Globus pallidus (tissue), 1 donor: ENCODE data around the gene MCTP1.

Experiments
- DNase-seq: peaks from one replicate; pipeline ENCODE4 v3.0.0-alpha.2; 2015; ENCODE audit warnings: low spot score

Gene MCTP1

GRCh38 chr5:95114902-95115301 is 170.0 kb downstream of the MCTP1 start:
- DNase-seq, result no peak

GRCh38 chr5:95114305-95114704 is 170.6 kb downstream of the MCTP1 start:
- DNase-seq, result no peak

DNA sequence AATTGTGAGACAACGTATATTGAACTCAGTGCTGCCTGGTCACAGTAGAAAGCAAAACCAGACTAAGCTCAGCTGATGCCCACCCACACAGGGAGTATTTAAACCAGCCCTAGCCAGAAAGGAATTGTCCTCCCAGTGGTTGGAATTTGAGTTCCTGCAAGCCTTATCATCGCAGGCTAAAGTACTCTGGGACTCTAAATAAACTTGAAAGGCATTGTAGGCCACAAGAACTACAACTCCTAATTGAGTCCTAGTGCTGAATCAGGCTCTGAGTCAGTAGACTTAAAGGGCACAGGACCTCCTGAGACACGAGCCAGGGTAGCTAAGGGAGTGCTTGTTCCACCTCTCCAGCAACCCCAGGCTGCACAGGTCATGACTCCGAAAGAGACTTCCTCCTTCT is 171.4 kb downstream of the MCTP1 start:
- DNase-seq, result no peak

DNA sequence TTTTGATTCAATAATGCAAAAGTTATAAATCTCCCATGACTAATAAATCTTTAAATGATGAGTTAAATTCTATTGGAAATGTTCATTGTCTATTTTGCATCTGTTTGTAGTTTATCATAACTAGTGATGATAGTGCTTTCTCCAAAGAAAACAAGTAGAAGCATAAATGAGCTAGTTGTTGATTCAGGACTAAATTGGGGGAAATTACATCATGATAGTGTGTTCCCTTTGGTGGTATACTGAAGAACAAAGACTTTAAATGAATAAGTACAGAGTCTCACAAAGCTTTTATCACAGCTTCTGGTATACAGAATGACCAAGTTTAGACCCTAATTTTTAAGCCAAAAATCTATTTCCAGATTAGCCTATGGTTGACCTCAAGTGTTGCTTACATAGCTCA is 173.8 kb downstream of the MCTP1 start:
- DNase-seq, result no peak

DNA sequence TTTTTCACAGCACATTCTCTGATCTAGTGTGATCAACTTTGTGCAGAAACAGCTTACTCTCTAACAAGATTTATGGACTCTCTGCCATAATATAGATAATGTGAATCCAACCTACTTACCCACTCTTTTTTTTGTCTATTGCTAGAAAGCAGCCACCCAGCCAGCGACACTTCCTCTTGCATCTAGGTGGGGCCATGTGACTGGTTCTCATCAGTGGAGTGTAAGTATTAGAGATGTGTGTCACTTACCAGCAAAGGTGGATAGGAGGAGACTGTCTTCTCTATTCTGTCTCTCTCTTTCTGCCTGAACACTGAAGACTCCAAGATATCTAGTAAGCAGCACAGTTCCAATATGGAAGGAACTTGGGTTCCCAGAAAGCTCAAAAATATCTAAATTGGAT is 174.8 kb downstream of the MCTP1 start:
- no peak for DNase-seq

DNA sequence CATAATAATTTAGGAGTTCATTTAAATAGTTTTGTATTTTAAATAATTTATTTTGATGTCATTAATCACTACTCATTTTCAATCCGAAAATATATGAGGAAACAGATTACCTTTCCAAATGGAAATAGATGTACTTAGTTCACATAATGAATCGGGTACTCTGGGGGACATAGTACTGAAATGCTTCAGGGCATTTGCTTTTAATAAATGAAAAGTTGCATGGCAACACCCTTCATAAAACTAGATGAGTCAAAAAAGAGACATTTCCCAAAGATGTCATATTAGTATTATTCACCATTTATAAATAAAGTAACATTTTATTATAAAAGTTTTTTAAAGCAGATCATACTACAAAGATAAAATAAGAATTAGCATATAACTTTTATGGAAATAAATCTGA is 177.8 kb downstream of the MCTP1 start:
- no peak for DNase-seq

DNA sequence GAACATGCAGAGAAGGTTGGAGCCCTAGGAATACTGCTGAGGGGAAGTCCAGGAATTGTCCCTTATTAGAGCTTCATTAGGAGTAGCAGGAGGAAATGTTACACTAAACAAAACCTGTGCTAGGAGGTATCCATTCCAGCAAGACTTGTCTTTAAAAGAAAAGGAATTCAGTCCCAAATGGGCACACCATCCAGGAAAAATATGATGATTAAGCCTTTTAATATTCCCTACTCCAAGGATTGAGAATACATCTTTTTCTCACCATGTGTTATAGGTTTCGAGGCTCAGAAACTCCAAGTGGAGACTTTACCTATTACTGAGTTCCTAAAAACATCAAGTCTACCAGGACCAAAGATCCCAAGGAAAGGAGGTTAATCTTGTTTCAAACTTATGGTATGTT is 179.3 kb downstream of the MCTP1 start:
- DNase-seq, result no peak

- no peak for DNase-seq
Observed at GRCh38 chr5:95102687-95103086, 182.2 kb downstream of the MCTP1 start.

- DNase-seq, result no peak
Observed at GRCh38 chr5:95102080-95102479, 182.8 kb downstream of the MCTP1 start.

GRCh38 chr5:95100551-95100950 is 184.3 kb downstream of the MCTP1 start:
- no peak for DNase-seq

GRCh38 chr5:95098012-95098411 is 186.9 kb downstream of the MCTP1 start:
- no peak for DNase-seq

DNA sequence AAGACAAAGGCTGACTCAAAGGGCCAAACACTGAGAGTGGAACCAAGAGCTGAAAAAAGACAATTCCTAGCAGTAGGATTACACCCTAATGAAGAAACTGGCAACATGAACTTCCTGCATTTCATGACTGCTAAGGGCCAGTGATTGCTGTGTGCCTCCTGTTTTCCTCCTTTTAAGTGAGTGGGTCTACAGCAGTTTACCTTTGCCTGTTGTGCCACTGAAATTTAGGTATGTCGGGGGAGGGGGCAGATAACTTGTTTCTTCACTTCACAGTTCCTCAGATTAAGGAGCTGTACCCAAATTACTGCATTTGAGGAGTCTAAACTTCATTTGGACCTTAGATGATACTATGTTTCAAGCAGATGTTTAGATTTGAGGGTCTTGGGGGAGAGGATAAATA is 191.7 kb downstream of the MCTP1 start:
- no peak for DNase-seq

- no peak for DNase-seq
Observed at GRCh38 chr5:95090774-95091173, 194.1 kb downstream of the MCTP1 start.

DNA sequence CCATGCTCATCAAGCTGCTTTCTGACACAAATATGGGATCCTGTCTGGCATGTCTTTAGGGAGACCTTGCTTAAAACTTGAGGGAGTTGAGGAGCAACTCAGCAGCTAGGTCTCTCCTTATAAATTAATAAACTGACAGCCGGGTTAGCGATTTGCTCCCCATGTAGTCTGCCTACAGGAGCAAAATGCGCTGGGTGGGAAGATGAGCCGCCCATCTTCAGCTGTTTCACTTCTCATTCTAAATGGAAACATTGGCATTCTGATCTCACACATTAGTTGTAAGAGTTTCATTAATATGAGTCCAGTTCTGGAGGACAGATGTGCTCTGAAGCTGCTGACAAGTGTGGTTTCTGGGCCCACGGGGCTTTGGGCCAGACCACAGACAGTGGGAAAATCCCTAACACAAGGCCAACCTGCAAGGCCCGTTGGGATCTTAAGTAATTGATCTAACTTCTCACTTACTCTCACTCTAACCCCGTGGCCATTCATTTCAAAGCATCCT is 197.0 kb downstream of the MCTP1 start:
- no peak for DNase-seq

GRCh38 chr5:95086927-95087815 is 197.7 kb downstream of the MCTP1 start:
- no peak for DNase-seq

GRCh38 chr5:95084757-95085156 is 200.1 kb downstream of the MCTP1 start:
- no peak for DNase-seq

DNA sequence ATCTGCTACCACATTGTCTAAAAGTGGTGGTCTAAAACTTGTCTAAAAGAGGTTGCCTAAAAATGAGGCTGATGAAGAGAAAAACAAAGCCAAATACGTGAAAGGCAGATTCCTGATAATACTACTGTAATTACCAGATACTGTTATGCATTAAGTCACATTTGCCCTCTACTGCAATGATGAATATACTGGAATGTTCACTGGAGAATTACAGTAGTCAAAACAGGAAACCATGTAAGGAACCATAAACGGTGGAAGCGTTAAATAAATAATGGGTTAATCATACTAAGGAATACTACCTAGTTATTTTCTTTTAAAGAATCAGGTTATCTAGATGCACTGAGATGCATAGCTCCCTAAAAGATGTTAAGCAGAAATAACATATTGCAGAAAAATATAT is 201.3 kb downstream of the MCTP1 start:
- no peak for DNase-seq

GRCh38 chr5:95081982-95082381 is 202.9 kb downstream of the MCTP1 start:
- no peak for DNase-seq

GRCh38 chr5:95081500-95081960 is 203.4 kb downstream of the MCTP1 start:
- peak; percentile 26 for DNase-seq

DNA sequence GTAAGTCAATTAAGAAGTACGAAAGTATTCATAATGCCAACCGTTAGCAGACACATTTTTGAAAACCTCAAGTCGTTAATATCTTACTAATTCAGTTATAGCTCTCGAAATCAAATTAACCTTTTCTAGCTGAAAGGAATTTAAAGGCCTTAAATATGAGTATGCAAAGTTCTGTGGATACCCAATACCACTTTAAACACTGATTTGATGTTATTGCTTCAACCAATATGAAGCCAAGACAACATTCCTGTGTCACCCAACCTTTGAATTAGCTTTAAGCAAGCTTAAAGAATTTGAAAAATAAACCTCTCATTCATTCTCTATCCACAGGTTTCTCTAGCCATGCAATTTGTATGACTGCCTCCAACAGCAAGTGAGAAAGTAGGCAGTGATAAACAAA is 204.5 kb downstream of the MCTP1 start:
- no peak for DNase-seq

DNA sequence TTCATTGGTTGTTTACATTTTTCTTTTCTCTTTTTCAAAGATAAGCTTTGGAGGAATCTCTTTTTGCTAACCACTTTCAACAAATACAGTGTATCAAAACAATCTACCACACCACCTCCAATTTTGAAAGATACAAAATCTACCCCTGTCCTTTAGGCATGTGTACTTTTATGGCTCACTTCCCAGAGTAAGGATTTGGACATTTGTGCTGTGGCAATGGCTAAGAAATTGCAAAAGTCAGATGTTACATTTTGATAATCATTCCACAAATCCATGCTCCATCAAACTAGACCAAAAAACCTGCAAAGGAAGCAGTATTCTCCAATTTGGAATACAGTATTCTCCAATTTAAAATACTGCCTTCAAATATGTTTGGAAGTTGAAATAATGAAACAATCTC is 204.9 kb downstream of the MCTP1 start:
- no peak for DNase-seq

DNA sequence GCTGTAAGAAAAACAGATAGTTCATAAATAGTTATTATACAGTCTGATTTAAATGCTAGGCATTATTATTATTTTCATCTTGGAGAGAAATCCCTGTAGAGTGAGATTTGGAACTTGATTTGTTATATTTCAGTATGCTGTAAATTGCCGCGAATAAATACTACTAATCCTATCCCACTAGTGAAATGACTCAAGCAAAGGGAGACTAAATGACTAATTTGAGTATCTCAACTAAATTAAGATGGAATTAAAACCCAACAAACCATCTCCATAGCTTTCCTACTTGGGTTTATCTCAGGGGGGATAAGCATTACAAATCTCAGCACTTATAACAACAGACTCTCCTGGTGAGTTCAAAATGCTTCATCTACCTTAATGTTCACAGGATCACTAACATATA is 206.0 kb downstream of the MCTP1 start:
- DNase-seq, result no peak

DNA sequence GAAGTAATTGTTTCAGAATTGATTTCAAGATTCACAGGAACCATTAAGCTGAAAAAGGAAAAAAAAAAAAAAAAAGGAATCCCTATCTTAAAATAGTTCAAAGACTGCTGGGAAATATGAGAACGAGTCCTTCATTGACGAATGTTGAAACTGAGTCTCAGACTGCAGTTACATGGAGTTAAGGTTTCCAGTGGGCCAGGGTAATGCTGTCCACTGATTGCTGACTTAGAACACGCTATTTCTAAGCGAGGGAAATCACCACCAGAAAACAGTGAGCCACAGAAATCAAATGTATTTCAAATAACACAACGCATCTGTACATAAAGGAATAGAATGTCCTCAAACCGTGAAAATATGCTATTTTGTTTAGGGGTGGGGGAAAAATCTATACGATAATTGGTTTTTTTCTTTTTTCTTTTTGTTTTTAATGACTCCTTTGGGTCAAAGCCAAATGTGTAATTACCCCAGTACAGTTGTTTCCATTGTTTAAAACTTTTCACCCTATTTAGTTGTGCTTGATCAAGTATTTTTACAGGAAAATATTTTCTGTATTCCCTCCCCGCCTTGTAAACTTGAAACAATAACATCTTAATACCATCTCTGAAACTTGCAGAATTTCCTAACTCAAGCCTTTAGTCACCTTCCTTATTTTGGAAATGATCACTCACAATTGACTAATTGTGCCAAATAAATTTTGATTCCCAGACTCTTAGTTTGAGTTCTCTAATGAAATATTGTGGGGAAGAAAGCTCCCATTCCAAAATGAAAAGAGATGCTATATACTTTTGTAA is 208.3 kb downstream of the MCTP1 start:
- no peak for DNase-seq
